GM23338 (cell line): ENCODE data around the gene TMEM141.

Experiments used
- CREB1 ChIP-seq: fragments of 250-450 bp; sonication (Bioruptor Pico); IDR thresholded peaks from 2 replicates; pipeline ENCODE4 v1.5.0; 2020; ENCODE audit warnings: low read depth, mild to moderate bottlenecking, moderate library complexity
- CTCF ChIP-seq, 2 experiments: fragments of 200-600 bp in 1 of 2; sonication (generic) in 1 of 2; conservative IDR thresholded peaks; 2 replicates each; pipeline versions ENCODE4 v1.5.1 to v1.6.1; 2016 to 2017; ENCODE audit warnings: antibody characterized with exemption in 2 of 2, low read depth in 2 of 2, mild to moderate bottlenecking in 2 of 2, moderate library complexity in 1 of 2
- ETS1 ChIP-seq: IDR thresholded peaks from 2 replicates; pipeline ENCODE4 v1.6.1; 2016; ENCODE audit warnings: antibody characterized with exemption
- EZH2 ChIP-seq: fragments of 200-600 bp; sonication (generic); IDR thresholded peaks from one replicate; pipeline ENCODE4 v1.8.0; 2017; ENCODE audit warnings: antibody characterized with exemption, mild to moderate bottlenecking, low read depth; ENCODE audit not compliant: unreplicated experiment
- EZH2phosphoT487 ChIP-seq: fragments of 200-600 bp; sonication (generic); IDR thresholded peaks from one replicate; pipeline ENCODE4 v1.8.1; 2018; ENCODE audit warnings: antibody characterized with exemption; ENCODE audit not compliant: unreplicated experiment
- JUNB ChIP-seq: IDR thresholded peaks from one replicate; pipeline ENCODE4 v1.6.1; 2016; ENCODE audit warnings: antibody characterized with exemption; ENCODE audit not compliant: unreplicated experiment
- NANOG ChIP-seq: IDR thresholded peaks from 2 replicates; pipeline ENCODE4 v1.6.1; 2016; ENCODE audit warnings: antibody characterized with exemption, borderline replicate concordance
- POLR2AphosphoS5 ChIP-seq: IDR thresholded peaks from 2 replicates; pipeline ENCODE4 v1.6.1; 2016; ENCODE audit warnings: antibody characterized with exemption, low read depth
- REST ChIP-seq: IDR thresholded peaks from one replicate; pipeline ENCODE4 v1.6.1; 2018; ENCODE audit warnings: antibody characterized with exemption; ENCODE audit not compliant: unreplicated experiment
- STAT1 ChIP-seq: IDR thresholded peaks from one replicate; pipeline ENCODE4 v1.6.1; 2016; ENCODE audit warnings: antibody characterized with exemption; ENCODE audit not compliant: unreplicated experiment
- ZNF114 ChIP-seq: fragments of 250-450 bp; sonication (Bioruptor Pico); IDR thresholded peaks from 2 replicates; pipeline ENCODE4 v1.5.0; 2020; ENCODE audit warnings: mild to moderate bottlenecking, moderate library complexity
- ZNF331 ChIP-seq: fragments of 250-450 bp; sonication (Bioruptor Pico); IDR thresholded peaks from 2 replicates; pipeline ENCODE4 v1.5.0; 2020; ENCODE audit warnings: low read depth, mild to moderate bottlenecking, moderate library complexity
- ZNF462 ChIP-seq: fragments of 250-450 bp; sonication (Bioruptor Pico); IDR thresholded peaks from 2 replicates; pipeline ENCODE4 v1.5.0; 2020; ENCODE audit warnings: mild to moderate bottlenecking, moderate library complexity

- no peak for TF ChIP-seq EZH2phosphoT487
- TF ChIP-seq ZNF331 (CRISPR knock-in tag), result no peak
- no peak for TF ChIP-seq CTCF (conservative IDR thresholded peaks at IDR 0.05; ENCODE audit: low read depth in 2 of 2)
- no peak for TF ChIP-seq REST
- TF ChIP-seq EZH2, result no peak
- no peak for TF ChIP-seq POLR2AphosphoS5
- TF ChIP-seq CREB1 (CRISPR knock-in tag), result no peak
- no peak for TF ChIP-seq JUNB
- TF ChIP-seq ETS1, result no peak
- TF ChIP-seq ZNF114, result no peak
- no peak for TF ChIP-seq STAT1
- no peak for TF ChIP-seq ZNF462 (CRISPR knock-in tag)
- no peak for TF ChIP-seq NANOG
Observed at GRCh38 chr9:136829981-136830885, 39.1 kb downstream of the TMEM141 start.
